Hematopoietic multipotent progenitor cell treated with erythropoietin and hydrocortisone succinate and interleukin-3 and kit ligand, for 6 days (in vitro differentiated cells): ENCODE data around the gene PHKA2.

ENCODE experiments used
- DNase-seq: peaks from one replicate; pipeline ENCODE4 v3.0.0-alpha.2; 2015

PHKA2 gene

DNA sequence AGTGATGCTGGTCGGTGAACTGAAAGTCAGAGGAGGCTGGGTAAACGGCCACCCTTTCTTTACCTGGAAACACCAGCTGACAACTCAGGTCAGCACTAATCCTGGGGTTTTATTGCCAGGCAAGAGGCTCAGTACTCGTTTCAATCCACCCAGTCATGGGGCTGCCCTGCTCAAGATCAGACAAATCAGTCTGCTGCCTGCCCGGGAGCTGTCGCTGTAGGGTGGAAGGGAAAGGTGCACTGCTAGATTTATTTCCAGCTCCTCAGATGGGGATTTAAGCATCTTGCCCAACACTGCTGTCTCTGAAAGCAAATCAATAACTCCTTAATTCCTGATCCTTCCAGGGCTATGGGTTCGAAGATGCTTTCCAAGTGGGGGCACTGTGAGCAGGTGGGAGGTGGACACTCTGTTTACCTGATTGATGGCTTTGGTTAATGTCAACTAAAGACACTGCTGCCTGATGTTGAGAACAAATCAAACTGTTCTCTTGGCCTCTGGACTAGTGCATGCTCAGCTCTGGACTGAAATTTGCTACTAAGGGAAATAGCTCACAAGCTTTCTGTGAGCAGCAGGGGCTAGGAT lies 59.3 kb downstream of the PHKA2 start:
- DNase-seq = no peak

DNA sequence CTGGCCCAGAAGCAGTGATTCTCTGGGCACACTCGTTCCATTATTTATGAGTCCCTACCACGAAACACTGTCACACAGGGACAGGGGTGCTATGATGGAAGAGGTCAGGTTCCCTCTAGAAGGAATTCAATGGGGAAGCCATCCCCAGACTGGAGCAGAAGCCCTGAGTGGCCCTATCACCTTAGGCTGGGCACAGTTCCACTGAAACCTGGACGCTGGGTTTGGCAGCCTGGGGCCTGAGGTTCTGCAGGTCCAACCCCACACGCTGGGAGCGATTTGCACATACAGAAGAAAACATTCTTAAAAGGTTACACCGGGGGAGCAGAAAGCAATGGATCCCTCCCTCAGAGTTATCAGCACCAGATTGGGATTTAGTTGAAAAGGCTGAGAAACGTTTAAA lies 63.3 kb downstream of the PHKA2 start:
- DNase-seq = no peak

DNA sequence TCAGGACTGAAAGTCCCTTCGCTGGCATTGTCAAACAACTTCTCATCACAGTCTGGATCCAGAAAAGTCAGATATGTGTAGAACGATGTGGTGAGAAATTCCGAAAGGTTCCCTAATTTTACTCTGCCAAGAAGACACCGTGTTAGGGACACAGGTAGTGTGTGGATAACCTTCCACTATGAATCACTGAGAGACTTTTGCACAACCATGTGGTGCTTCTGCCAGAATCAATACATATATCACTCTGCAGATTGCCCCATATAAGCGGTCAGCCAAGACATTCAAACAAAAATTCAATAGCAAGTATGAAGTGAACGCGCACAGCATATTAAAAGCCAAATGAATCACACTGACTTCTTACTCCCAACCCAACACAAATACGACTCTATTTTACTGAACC lies 63.8 kb downstream of the PHKA2 start:
- DNase-seq = no peak

DNA sequence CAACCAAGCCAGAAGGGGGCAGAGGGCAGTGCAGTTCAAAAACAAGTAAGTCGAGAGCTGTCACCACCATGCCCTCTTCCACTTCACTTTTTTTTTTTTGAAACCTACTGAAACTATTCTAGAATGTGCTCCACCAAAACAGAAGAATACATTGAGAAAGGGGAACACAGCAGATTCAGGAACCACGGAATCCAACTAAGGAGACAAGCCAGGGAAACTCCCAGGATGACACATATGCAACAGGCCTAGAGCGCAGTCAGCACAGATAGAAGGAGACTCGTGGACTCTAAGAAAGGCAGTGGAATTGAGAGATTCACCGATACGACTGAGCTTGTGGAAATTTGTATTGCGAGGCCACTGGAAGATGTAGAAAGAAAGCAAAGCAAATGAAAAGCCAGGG lies 66.1 kb downstream of the PHKA2 start:
- no peak for DNase-seq

DNA sequence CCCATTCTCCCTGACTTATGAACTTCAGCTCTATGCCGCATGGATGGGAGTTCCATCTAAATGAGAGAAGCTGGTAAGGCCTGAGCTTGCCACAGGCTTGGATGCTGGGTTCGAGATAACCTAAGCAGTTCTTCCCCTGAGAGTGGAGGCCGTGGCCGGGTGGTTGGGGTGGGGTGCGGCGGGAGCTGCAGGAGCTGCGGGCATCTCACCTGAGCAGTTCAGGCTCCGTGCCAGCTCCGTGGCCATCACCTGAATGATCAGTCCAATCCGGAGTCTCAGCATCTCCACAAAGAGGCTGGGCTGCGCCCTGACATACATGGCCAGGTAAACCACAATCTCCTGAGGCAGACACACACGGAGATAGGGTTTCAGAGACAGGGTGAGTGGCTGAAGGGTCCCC lies 77.6 kb downstream of the PHKA2 start:
- DNase-seq = no peak

DNA sequence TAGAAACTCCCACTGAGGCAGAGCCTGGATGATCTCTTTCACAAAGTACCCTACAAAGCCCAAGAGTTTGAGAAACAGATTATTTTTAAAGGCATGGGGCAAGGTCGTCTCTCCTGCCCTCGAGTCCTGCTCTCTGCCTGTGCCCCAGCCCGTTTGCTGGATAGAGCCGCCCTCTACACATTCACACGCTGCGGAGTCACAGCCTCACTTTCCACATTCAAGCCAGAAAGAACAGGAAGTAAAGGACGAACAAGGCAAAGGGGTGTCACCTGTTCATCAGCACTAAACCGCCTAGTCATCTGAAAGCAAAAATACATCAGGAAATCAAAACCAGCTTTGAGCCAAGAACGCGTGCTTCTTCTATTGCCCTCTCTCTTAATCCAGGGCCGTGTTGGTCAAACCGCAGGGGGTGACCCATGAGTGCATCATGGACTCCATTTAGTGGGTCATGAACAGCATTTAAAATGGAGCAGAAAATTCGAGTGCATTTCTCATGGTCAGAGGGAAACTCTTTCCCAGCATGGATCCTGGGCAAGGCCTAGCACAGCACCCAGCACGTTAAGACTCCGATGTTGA lies 83.4 kb downstream of the PHKA2 start:
- DNase-seq = no peak

DNA sequence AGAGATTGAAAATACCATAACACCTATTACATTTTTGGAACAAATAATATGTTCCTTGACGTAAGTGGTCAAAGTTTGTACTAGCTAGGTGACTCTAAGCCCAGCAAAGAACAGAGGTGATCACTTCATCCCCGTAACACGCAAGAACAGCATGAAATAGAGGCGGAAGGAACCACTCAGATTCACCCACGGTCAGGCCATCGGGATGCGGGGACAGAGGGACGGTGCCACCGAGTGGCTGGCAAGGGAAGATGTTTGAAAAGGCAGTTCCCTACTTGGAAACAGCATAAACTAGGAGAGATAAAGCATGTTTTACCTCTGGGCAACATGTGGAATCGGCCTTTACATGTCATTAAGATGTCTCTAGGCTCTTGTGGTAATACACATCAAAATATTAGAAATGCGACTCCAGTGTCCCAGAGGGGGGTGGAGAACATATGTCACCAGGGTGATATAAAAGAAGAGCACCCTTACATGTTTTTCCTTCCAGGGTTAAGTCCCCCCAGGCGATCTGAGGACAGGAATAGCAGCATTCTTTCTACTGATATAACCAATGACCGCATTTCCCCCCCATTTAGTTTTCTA lies 84.0 kb downstream of the PHKA2 start:
- DNase-seq = no peak

DNA sequence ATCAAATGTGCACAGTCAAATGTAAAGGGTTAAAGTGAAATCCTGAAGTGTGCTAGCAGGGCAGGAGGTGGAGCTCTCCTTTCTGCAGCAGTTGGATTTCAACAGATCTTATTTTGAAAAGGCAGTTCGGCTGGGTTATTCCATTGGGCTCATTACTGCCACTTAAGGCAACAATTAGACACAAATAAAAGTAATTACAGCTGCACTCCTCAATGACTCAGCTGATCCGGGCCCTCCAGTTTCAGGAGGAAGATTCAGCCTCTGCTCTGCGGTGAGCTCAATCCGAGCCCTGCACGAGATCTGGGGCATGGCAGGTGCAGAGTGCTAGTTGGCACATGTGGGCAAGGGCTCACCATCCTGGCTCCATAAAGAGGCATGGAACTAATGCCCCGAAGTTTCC lies 85.4 kb downstream of the PHKA2 start:
- no peak for DNase-seq

DNA sequence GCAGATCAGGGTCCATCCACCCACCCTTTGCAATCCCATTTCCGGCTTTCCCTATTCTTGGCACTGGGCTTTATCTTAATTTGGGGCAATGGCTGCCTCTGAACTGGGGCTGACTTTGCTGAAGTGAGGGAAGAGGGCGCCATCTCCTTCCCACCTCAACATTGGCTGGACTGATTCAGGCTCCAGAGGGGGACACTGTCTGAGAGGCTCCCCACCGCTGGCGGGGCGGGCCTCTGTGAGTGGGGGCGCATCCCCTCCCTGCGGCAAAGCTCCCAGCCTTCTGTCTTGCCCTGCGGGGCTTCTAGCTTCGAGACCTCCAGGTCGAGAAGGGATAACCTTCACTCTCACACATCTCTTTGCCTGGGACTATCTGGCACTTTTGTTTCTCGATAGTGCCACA lies 85.8 kb downstream of the PHKA2 start:
- DNase-seq = no peak

DNA sequence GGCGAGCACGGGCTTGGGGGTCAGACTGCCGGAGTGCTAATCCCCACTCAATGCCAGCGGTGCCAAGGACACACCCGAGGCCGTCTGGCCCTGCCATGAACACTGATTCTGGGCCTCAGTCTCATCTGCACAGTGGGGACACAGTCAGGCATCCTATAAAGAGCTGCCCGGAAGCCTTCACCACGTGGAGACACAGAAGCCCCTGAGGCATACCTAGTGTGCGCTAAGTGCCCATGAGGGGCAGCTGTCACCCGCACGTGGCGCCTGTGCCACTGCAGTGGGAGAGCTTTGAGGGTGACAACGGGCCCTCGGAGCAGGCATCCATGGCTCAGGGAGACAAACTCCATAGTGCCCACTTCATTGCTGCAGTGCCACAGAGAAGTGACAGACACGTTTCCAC lies 86.3 kb downstream of the PHKA2 start:
- no peak for DNase-seq

DNA sequence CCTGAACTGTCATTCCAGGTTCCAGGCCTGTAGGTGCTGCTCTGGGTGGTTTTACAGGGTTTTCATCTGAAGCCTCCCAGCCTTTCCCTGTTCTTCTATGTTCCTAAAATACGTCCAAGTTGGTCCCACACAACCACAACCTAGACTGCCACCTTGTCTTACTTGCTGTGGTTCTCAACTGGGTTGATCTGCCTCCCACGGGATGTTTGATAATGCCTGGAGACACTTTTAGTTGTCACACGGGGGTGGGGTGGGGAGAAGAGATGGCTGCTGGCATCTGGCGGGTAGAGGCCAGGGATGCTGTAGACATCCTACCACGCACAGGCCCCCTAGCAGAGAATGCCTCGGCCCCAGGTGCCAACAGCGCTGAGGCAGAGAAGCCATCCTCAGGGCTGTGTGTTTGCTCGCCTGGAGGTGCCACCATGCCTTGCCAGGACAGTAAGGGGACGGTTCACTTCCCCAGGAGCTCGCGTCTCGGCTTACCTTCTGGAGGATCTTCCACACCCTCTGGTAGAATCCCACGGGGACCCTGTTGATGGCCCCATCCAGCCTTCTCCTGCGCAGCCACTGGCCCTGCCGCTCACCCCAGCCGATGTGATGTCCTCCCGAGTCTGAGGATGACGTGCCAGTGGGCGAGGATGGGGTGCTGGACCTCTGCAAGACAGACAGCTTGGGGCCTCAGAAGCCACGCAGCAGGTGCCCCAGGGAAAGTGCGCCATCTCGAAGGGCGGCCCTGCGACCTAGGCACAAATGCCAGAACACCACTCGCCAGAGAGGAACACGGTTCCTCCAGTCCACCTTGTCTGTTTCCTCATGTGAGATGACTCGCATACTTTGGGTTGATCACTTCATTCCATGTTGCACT lies 87.0 kb downstream of the PHKA2 start:
- DNase-seq = no peak

DNA sequence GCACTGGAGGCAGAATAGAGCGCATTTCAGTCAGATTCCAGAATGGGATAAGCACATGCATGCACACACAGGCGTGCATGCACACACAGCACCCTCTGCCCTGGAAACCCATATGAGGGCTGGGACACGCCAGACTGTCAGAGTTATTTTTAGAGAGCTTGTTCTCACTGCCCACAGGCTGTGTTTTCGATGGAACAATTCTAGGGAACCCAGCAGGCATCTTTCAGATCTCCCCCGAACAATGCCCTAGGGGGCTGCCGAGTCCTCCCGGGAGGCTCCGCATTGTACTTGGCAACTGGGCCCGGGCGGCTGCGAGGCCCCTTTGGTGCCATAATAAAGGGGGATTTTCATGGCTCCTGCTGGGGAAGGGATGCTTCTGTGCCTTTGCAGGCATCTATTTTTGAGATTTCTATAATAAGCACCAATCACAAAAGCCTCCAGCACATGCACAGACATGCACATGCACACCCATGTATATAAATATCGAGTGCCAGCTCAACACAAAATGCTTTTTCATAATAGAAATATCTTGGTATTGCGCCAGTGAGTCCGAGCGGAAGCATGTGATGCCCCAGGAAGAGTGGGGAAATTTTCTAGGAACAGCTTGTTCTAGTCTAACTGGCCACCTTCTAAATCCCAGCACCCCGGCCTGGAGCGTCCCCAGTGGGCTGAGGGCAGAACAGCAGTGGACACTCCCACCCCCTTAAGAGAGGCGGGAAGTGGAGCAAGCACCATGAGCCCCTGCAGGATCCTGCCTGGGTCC lies 88.5 kb downstream of the PHKA2 start:
- DNase-seq = no peak

DNA sequence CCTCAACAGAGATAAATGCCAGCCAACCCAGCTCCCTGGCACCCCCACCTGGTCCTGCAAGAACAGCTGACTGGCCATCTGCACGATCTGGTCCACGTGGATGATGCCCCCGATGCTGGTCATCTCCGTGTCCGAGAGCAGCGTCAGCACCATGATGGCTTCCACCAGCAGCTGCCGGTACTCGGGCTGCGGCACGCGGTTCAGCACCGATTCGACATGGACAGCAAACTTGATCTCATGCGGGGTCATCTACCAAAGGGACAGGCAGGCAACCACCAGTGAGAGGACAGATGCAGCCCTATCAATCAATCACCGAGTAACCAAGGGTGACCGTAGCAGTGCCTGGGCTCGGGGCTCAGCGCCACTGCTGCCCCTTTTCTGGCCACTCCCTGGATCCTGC lies 89.8 kb downstream of the PHKA2 start:
- DNase-seq = no peak

DNA sequence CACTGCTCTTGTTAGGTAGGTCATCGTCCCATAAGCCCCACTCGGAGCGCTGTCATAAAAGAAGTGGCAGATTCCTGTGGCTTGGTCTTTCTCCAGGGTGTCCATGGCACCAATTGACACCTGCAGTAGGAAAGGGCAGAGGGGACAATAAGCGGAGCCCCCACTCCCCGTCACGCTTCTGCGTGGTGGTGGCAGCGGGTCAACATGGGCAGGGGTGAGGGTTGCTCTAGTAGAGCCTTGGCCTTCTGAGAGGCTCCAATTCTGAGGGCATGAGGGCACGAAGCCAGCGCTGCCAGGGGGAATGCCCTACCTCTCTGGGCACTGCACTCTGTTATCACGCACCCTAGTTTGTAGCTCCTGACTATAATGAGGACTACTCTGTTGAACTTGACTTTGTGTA lies 90.4 kb downstream of the PHKA2 start:
- DNase-seq = no peak

DNA sequence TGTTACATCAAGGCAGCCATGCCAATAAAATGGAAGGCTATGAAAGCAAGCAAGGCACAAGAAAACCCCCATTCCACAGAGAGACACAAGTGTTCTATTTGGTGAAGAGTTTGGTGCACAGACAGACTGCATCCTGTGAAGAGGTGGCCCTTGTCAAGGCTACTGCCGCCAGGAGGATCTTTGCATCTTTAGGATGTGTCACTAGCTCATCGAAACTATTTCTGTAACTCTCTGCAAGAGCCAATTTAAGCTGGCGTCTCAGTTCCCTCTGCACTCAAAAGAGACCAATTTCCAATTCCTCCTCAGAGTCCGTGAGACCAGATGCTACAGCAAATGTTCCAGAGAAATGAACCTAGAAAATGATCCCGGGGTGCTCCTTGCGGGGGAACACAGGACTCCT lies 91.0 kb downstream of the PHKA2 start:
- no peak for DNase-seq

DNA sequence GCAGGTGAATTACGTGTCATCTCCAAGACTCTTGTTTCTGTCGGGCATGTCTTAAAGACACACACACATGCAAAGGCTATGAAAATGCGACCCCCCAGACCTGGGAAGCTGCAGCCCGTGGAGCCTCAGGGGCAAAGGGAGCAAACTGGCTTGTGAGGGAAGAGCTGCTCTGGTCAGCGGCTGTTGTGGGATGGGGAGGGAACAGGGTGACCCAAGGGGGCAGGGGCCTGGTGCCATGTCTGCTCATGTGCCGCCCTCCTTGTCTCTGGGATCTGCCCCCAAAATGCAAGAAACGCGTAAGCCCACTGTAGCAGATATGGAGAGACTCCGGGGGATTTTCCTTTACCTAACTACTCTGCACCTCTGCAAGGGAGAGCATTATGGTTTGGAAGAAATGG lies 92.4 kb downstream of the PHKA2 start:
- no peak for DNase-seq

DNA sequence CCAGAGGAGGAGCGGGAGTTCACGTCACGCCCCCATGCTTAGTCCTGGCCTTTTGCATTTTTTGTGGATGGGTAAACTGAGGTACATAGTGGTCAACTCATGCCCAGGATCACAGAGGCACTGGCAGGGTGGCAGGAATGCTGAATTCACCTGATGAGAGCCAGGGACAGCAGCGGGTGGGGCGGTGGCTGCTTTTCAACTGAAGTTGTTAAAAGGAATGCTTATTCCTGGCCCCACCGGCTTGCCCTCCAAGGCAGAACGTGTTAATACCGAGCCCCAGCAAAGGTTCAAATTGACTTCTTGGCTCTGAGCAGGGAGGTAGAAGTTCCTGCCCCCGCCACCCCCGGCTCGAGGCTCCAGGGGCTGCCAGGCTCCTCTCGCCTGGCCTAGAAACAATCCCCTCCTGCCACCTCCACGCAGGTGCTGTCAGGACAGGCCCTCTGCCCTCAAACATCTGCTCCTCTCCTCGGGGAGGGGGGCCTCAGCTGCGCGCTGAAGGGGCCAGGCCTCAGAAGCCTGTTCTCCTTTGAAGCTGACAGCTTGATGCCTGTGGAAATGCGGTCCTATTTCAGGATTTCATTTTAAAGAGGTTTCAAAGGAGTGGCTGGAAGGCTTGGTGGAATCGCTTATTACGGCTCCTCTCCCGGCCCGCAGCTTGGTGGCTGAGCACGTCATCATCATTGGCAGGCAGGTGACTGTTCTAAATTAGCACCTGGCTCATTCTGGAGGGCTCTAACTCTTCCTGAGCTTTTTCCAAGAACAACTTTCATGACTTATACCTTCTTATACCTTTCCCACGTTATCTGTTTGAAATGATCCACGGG lies 93.0 kb downstream of the PHKA2 start:
- DNase-seq = no peak

DNA sequence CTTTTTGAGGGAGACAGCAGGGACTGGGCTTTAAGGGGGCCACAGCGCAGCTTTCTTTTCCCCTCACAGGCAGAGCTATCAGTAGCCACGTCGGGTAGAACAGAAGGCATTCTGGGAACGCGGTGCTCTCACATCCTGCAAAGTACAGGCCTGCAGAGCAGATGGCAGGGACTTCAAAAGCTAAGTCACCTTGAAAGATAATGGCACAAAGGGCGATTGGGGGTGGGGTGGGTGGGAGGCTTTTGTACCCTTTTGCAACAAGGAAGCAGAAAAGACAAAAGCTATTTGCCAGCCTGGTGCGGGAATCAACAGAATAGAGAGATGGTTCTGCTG lies 93.9 kb downstream of the PHKA2 start:
- no peak for DNase-seq

DNA sequence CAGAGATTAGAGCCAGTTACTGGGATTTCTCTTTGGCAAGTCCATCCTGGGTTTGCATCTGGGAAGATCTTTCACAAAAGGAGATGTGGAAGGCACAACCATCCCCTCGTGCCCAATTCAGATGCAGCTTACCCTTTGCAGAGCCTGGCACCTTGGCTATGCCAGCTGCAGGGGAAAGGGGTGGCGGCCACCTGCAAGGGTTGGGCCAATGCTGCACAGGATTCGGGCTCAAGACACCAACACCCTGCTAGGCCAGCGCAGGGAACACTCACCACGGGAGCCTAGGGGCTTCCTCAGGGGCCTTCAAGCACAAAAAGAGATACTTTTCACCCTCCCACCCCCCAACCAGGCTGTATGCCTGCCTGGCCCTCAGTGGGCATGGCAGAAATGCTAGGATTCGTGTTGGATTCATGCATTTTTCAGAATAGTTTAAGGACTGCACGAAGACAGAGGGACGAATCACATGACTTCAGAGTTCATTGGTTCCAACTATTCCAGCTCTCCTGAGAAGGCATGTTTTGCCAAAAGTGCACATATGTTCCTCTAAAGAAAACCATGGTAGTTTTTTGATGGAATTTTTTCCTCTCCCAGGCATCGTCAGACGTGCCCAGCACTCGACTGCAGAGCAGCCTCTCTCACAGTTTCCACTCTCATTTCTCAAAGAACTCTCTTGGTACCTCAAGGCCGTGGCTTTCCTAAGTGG lies 94.4 kb downstream of the PHKA2 start:
- no peak for DNase-seq

DNA sequence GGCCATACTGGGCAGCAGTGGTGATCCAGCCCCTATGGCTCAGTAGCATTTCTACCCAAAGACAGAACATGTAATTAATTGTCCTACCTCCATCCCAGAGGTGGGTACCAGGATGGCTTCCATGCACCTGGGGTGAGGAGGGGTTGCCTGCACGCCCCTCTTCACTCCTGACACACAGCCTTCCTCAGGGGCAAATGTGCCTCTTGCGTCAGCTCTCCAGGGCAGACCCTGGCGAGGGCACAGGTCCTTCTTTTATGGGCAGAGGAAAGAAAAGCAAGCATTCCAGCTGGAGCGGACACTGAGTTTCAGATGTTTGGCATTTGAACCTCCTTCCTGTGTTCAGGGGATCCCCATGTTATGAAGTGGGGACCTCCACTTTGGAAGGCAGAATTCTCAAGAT lies 95.6 kb downstream of the PHKA2 start:
- DNase-seq = no peak

DNA sequence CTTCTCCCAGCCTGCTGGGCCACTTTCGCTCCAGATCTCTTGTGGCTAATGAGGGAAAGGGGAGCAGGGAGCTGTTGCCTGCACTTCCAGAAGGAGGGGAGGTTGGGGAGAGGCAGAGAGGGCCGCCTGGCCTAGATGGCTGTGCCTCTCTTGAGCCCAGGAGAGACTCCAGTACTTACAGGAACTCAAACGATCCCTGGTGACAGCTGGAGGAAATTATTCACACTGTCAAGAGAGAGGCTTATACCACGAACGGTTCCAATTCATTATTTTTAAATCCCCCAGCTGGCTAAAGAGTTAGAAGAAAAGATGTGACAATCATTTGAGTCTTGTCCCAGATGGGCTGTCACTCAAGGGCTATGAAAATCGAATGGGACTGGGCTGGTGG lies 96.1 kb downstream of the PHKA2 start:
- no peak for DNase-seq
